Measurements from ENCODE around the gene HBE1.

HBE1 gene

GRCh38 chr11:5232176-5232575 is 37.6 kb downstream of the HBE1 start:
- DNase-seq = no peak

- DNase-seq = no peak
These were observed 38.6 kb downstream of the HBE1 start for GRCh38 chr11:5231111-5231510.

- no peak for DNase-seq
These were observed 39.5 kb downstream of the HBE1 start for GRCh38 chr11:5230266-5230665.

GRCh38 chr11:5229796-5230195 is 39.9 kb downstream of the HBE1 start:
- no peak for DNase-seq

GRCh38 chr11:5229356-5229755 is 40.4 kb downstream of the HBE1 start:
- no peak for DNase-seq

GRCh38 chr11:5228124-5228523 is 41.6 kb downstream of the HBE1 start:
- no peak for DNase-seq

- no peak for DNase-seq
These were observed 42.1 kb downstream of the HBE1 start for GRCh38 chr11:5227681-5228080.

GRCh38 chr11:5226732-5227310 is 42.9 kb downstream of the HBE1 start, which contains the start of gene HBB:
HBB (minus strand) TSS chr11:5227071; CDS start chr11:5227021, 50 bp downstream.
- DNase-seq = no peak

- no peak for DNase-seq
These were observed 44.3 kb downstream of the HBE1 start for GRCh38 chr11:5225480-5225871.

- DNase-seq = no peak
These were observed 44.9 kb downstream of the HBE1 start for GRCh38 chr11:5224538-5225479.

GRCh38 chr11:5223686-5224085 is 46.1 kb downstream of the HBE1 start:
- DNase-seq = no peak

GRCh38 chr11:5223146-5223545 is 46.6 kb downstream of the HBE1 start:
- DNase-seq = no peak
